GM19193 (cell line): Measurements from ENCODE around the gene SLC9A9.

Experiments
- POLR2A ChIP-seq: IDR thresholded peaks from 4 replicates; pipeline ENCODE4 v1.6.1; 2011; ENCODE audit not compliant: insufficient read depth, insufficient read length; ENCODE audit errors: extremely low read depth

The SLC9A9 gene

DNA sequence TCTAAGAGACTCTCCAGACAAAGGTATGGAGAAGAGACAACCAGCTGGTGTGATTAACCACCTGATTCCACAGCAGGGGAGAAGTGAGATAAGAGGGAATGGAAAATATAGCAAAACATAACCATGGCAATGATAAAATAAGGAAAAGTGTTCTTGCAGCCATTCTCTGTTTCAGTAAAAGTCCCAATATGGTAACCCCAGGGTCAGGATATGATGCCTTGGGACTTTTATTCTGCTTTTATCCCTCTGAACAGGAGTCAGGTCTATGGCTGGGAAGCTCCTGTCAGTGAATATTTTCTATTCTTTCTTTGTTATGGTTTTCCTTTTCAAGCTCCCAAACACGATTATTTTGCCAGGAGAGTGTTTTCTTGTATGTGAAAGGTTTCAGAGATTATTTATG lies 94.2 kb downstream of the SLC9A9 start:
- TF ChIP-seq POLR2A: no peak

DNA sequence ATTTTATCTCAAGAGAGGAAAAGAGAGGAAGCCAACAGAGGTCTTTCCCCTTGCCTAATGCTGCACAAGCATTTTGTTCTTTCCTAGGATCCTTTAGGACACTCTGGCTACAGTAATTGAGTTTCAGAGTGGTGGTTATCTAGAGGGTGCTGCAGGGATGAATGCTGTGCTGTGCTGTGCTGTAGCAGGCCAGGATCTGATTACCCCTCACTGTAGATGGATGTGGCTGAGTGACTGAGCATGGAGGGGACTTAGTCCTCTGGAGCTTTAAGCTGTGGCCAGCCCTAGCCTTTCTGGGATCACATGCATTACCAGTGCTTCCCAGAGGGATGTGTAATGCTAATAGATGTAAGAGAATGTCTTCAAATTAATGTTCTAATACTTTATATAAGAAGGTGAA lies 94.8 kb downstream of the SLC9A9 start:
- no peak for TF ChIP-seq POLR2A

DNA sequence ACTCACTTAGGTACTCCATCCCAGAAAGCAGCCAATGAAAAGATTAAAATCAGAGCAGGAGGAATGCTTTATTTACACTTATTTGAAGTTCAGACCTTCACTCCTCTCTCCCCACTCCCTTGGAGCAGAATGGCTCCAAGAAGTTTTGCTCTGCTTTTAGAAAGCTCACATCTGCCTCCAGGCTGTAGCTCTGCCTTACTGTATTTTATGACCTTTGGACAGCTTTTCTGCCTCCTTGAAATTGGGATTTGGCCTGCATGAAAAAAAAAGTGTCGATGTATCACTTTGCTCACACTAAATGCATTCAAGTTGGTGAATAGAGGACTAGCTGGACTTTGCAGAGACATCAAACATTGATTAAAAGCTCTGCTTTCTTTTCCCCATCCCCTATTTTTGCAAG lies 95.3 kb downstream of the SLC9A9 start:
- no peak for TF ChIP-seq POLR2A

DNA sequence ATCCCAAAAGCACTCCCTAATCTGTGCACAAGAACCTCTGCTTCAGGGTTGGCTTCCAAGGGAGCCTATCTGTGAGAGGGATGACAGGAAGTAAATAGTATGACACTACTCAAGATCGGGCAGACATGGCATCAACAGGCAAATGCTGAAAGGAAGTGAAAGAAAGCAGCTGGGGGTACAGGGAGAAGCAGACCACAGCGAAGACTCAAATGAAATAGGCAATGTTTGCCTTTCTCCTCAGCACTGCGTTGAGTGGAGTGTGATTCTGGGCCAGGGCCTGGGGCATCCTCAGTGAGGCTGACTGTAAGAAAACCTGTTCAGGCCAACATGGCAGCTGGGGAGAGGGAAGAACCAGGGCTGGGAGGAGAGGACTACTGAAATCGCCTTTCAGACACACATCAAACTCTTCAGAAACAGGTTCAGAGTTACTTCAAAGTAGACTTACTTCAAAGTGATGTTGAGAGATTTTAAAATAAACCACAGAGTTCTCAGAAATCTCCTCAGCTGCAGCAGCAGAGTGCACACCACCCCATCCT lies 96.6 kb downstream of the SLC9A9 start:
- no peak for TF ChIP-seq POLR2A

DNA sequence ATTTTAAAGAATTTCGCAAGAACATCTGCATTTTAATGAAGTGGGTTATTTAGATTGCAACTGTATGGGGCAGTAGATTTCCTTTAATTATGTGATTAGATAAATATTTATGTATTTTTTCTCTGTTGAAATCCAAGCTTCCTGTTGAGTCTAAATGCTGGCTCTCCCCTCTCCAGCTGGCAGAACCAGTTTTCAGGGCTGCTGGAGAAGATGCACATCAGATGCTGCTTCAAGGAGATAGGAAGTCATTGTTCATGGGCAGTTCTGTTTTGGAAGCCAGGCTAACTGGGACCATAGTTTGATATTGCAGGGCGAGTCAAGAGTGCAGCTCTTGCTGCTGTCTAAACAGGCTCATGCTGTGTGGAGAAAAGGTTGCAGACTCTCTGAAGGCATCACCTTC lies 97.4 kb downstream of the SLC9A9 start:
- TF ChIP-seq POLR2A: no peak

DNA sequence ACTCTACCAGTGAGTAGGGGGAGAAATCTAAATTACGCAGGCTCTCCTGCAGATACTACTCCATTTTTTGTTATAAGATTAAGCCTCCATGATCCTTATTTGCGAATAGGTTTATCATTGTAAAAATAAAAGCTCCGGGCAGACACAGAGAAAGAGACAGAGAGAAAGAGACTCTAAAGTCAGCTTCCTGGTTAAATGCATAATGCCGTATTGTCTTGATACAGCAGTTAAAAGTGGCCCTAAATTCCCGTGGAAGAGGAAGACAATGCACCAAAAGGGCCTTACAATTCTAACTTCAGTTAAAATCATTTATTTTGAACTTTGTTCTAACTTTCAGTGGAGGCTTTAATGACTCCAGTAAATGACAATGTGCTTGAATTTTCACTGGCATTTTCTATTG lies 98.3 kb downstream of the SLC9A9 start:
- TF ChIP-seq POLR2A: no peak

DNA sequence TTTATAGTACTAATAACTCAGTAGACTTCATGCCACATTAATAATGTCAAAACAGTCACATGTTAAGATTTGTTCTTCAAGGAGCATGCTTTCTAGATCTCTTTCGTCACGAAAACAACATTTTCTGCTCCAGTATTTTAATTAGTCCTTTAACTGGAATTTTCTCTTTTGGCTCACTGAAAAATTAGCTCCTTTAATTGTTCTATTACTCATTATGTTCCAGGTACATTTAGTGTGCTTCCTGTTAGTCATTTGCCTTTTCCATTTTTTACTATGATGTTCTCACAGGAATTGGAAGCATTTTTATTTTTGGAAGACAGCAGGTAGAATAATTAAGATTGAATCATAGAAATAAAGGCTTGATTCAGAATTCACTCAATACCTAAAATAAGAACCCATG lies 111.2 kb downstream of the SLC9A9 start:
- no peak for TF ChIP-seq POLR2A

DNA sequence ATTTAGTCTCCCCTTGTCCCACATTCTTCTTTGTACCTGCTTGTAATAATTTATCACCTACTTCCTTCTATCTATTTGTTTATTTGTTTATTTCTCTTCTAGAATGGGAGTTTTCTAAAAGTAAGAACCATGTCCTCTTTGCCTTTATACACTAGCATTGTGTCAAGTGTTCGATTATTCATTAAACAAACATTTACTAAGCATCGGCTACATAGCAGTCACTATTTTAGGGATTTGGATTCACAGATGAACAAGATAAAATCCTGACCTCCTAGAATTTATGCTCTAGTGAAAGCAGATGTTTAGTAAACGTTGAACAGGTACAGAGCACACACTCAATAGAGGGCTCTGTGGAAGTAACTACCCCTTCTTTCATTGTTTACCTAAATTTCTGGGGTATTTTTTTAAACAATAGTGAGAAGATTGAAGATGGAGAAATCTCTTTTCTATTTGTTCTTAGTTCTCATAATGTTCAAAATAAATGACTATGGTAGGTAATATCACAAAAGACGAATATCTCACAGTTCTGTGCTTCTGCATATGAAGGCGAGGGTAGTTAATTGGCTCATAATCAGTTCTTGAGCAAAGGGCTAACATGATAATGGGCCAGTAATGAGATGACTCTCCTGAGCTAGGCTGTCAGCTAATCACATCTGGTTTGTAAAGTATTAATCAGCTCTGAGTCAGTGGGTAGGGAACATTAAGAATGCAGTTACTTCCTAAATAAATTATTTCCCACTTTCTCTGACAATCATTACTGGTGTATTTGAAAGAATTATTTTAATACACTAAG lies 111.9 kb downstream of the SLC9A9 start:
- no peak for TF ChIP-seq POLR2A

DNA sequence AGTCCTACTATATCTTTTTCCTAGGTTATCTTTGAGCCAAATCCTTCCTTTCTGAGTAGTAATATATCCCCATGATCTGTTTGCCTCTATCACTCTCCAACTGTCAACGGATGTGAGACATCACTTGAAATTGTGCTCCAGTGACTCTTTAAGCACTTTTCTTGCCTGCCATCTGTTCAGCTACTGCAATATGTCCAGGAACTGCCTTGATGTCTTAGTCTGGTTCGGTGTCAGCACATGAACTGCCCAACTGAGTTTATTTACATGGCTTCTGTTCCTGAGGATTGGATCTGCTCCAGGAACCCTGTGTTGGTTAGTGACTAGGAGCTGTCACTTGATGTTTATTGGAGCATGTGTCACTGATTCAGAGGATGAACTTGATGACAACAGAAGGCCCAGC lies 116.5 kb downstream of the SLC9A9 start:
- no peak for TF ChIP-seq POLR2A

DNA sequence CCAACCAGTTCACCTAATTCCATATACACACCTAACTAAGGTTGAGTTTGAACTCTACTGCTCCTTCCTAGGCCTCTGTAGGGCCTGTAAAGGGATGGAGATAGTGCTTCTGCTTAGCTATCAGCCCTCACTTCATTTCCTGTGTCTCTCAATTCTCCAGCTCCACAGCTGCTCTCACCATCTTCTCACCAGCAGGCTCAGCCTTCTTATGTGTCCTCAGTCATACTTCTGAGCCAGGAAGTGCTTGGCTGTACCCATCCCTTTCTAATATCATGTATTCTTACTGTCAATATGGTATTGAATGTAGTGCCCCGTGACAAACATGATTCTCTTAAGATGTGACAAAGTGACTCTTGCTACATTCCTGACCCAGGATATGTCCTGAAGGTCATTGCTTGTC lies 116.9 kb downstream of the SLC9A9 start:
- TF ChIP-seq POLR2A: no peak

DNA sequence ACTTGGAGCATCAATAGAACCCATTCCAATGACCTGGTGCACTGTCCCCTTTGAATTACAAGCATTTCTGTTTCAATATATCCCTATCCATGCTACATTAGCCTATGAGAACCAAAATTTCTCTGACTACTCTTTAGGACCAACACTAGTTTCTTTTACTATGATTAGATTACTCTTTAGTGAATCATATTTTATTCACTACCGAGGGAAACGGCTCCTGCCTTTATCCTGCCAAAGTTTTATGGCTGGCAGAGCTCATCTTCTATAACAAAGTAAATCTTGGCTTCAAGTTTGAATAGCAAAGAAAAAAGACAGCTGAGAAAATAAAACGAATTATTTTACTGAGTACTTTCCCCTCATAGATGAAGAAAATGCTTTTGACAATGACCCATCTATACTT lies 120.9 kb downstream of the SLC9A9 start:
- no peak for TF ChIP-seq POLR2A

DNA sequence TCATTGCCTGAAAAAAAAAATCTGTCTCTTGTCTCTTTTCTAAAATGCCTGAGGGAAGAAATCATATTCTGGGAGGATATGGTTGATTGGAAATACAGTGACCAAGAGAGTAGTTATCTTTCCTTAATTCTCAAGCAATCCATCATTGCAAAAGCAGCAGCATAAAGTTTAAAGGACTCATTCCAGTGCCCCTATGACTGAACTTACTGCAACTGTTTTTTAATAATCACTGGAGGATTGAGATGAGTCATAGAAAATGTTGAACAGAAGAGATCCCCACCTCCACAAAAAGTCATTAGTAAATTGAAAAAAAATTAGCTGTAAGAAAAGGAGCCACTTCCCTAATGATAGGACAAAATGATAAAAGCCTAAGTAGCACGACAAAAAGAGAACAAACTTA lies 121.5 kb downstream of the SLC9A9 start:
- no peak for TF ChIP-seq POLR2A

DNA sequence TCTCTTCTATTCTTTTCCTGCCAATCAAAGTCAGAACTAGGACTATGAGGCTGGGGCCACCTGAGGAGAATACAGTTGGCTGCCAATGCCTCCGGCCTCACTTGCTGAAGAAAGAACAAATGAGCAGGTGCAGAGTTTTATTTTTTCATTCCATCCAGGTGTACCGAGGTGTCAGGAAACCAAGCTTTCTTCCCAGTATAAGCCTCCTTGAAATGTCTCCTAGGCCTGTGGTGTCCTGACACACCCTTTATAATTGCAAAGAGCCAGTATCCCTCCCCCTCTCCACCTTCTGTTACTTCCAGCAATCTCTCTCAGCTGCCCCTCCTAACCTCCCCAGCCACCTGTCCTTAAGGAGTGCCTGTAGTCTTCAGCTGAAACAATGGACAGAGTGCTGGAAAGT lies 127.9 kb downstream of the SLC9A9 start:
- TF ChIP-seq POLR2A: no peak

DNA sequence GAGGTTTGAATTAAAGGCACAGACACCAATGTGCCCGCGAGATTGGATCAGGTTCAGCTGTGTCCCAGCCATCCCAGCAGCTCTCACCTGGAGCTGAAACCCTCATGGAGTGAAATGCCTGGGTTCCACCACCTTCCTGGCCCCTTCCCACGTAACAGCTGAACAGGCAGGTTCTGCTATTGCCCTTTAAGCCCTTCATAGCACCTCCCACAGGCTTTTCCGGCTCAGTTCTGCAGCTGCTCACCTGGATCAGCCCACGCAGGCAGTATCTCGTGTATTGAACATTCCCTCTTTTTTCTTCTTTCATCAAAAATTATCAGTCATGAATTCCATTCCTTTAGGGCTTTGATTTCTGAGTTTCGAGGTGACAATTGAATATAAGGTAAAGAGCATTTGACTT lies 129.8 kb downstream of the SLC9A9 start:
- no peak for TF ChIP-seq POLR2A

DNA sequence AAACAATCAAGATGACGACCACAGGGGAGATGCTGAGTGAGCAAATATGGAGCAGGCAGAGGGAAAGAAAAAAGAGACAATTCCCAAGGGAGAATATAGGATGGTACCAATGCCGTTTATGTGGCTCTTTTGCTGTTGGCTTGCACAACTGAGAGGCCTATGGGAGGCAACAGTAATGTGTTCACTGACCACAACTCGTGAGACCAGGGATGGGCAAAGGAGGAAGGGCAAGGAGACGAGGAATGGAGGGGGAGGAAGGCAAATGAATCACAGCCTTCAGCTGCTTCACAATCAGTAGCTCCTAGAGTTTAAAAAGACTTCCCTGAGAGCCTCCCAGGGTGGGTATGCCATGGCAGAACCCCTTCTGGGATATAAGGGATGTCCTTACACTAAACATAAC lies 131.5 kb downstream of the SLC9A9 start:
- TF ChIP-seq POLR2A: no peak

DNA sequence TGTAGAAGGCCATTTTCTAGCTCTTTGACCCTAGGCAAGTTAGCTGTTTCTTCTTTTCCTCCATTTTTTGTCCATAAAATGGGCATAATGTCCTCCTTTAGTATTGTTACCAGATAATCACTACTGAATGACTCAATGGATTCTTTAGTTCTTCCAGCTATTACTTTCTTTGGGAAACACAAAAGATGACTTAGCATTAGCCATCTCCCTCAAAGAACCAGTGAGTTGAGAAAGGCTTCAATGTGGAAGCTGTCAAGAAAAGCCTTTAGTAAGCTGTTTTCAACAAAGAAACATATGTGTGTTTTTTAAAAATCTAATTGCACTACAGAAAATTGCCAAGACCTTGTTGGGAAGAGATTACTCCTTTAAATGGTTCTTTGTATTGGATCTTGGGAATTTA lies 135.7 kb downstream of the SLC9A9 start:
- no peak for TF ChIP-seq POLR2A

DNA sequence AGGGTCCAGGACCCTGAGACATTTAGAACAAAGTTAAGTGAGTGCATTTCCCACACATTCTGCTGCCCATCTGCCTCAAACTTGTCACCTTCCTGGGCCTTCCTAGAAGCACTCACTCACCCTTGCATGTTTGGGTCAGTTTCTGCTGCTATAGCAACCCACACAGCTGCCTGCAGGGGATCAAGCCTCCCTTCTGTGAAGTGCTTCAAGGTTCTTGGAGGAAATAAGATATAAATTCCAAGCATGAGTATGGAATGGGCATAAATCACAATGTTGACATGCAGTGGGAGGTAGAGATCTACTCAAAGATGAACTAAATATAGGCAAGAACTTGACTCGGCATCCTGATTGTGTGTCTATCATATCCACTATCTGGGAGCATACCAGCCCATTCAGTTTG lies 140.4 kb downstream of the SLC9A9 start:
- TF ChIP-seq POLR2A: no peak
